SK-N-SH (cell line): ENCODE measurements around the gene CKB. TPM values are rescaled to one million over a fixed set of nuclear protein-coding genes. Genes with fewer than 3 reads are reported as not detected.

ENCODE experiments used
- CTCF ChIA-PET: fragments of 300-600, 350-600 bp; formaldehyde crosslinking; extraction: SDS; loops from one replicate; lab custom pipeline; 2021; lab: Yijun Ruan, JAX
- POLR2A ChIA-PET: fragments of 350-600 bp; sonication (Branson Sonifier 250); formaldehyde crosslinking; extraction: SDS; loops from one replicate; lab custom pipeline; 2020; ENCODE audit warnings: antibody characterized with exemption, inconsistent platforms; lab: Yijun Ruan, JAX
- DNase-seq: peaks from one replicate; pipeline ENCODE4 v3.0.0; 2012
- H2AFZ ChIP-seq: fragments of 200-600 bp; sonication (generic); 2 replicates; pipeline ENCODE4 v1.8.1; 2016; ENCODE audit warnings: antibody characterized with exemption, mild to moderate bottlenecking, low read depth
- H3F3A ChIP-seq: fragments of 200-600 bp; sonication (generic); replicated peaks from 2 replicates; pipeline ENCODE3; 2016; ENCODE audit warnings: antibody characterized with exemption, mild to moderate bottlenecking; ENCODE audit not compliant: insufficient read depth
- H3K27ac ChIP-seq, 2 experiments: fragments of 200-500 bp in 1 of 2; fragments of 200-600 bp in 1 of 2; sonication (Bioruptor generic) in 1 of 2; sonication (generic), shearing (Covaris generic) in 1 of 2; 2 replicates each; pipeline versions ENCODE4 v1.5.1 to v1.6.1; 2014 to 2016; ENCODE audit warnings: low read depth in 2 of 2, inconsistent platforms in 1 of 2, low read length in 1 of 2, mild to moderate bottlenecking in 1 of 2, mixed read lengths in 1 of 2
- H3K27me3 ChIP-seq: fragments of 200-600 bp; sonication (generic), shearing (Covaris generic); 2 replicates; pipeline ENCODE4 v1.6.1; 2016; ENCODE audit warnings: mixed run types; ENCODE audit not compliant: insufficient read depth
- H3K36me3 ChIP-seq, 2 experiments: fragments of 200-500 bp in 1 of 2; fragments of 200-600 bp in 1 of 2; sonication (Bioruptor generic) in 1 of 2; sonication (generic) in 1 of 2; replicated peaks in 1 of 2; 2 replicates each; pipeline versions ENCODE3 to v1.5.1; 2014 to 2016; ENCODE audit warnings: low read length in 1 of 2, mild to moderate bottlenecking in 1 of 2; ENCODE audit not compliant: insufficient read depth in 2 of 2, control insufficient read depth in 1 of 2
- H3K4me1 ChIP-seq, 2 experiments: fragments of 200-500 bp in 1 of 2; fragments of 200-600 bp in 1 of 2; sonication (Bioruptor generic) in 1 of 2; sonication (generic), shearing (Covaris generic) in 1 of 2; 2 replicates each; pipeline versions ENCODE4 v1.5.1 to v1.6.1; 2014 to 2016; ENCODE audit warnings: low read depth in 1 of 2, low read length in 1 of 2, mixed run types in 1 of 2; ENCODE audit not compliant: insufficient read depth in 2 of 2, control insufficient read depth in 1 of 2
- H3K4me2 ChIP-seq: fragments of 200-600 bp; sonication (generic), shearing (Covaris generic); 2 replicates; pipeline ENCODE4 v1.6.1; 2017; ENCODE audit warnings: mixed run types
- H3K4me3 ChIP-seq, 2 experiments: fragments of 200-500 bp in 1 of 2; fragments of 200-600 bp in 1 of 2; sonication (Bioruptor generic) in 1 of 2; sonication (generic), shearing (Covaris generic) in 1 of 2; 2 replicates each; pipeline versions ENCODE4 v1.5.1 to v1.8.1; 2014 to 2016; ENCODE audit warnings: low read depth in 2 of 2, inconsistent platforms in 1 of 2, low read length in 1 of 2, mild to moderate bottlenecking in 1 of 2, mixed read lengths in 1 of 2, moderate library complexity in 1 of 2
- H3K79me2 ChIP-seq: fragments of 200-600 bp; sonication (generic); 2 replicates; pipeline ENCODE4 v1.8.1; 2017; ENCODE audit warnings: mild to moderate bottlenecking; ENCODE audit not compliant: insufficient read depth
- H3K9ac ChIP-seq: fragments of 200-600 bp; sonication (generic); 2 replicates; pipeline ENCODE4 v1.6.1; 2017; ENCODE audit warnings: mixed run types
- H3K9me2 ChIP-seq: fragments of 200-600 bp; sonication (generic); 2 replicates; pipeline ENCODE4 v1.6.1; 2017; ENCODE audit warnings: mixed run types
- H3K9me3 ChIP-seq: fragments of 200-600 bp; sonication (generic); 2 replicates; pipeline ENCODE4 v1.6.1; 2017; ENCODE audit warnings: mixed run types, mild to moderate bottlenecking, moderate library complexity
- H4K20me1 ChIP-seq: fragments of 200-600 bp; sonication (generic); 2 replicates; pipeline ENCODE4 v1.6.1; 2017; ENCODE audit warnings: mild to moderate bottlenecking, mixed run types; ENCODE audit not compliant: insufficient read depth
- ELF1 ChIP-seq: IDR thresholded peaks from 2 replicates; pipeline ENCODE4 v1.4.0; 2012
- FOXM1 ChIP-seq: IDR thresholded peaks from 2 replicates; pipeline ENCODE4 v1.4.0; 2012; ENCODE audit warnings: low read depth, mild to moderate bottlenecking
- GABPA ChIP-seq: IDR thresholded peaks from 2 replicates; pipeline ENCODE4 v1.4.0; 2012; ENCODE audit warnings: low read depth, mild to moderate bottlenecking
- GATA2 ChIP-seq: sonication (generic); formaldehyde crosslinking; IDR thresholded peaks from 2 replicates; pipeline ENCODE4 v1.5.0; 2020; ENCODE audit warnings: mild to moderate bottlenecking, missing genetic modification reagents
- MXI1 ChIP-seq: IDR thresholded peaks from 2 replicates; pipeline ENCODE4 v1.6.1; 2012; ENCODE audit warnings: mild to moderate bottlenecking, low read depth, low read length, improper control_type of control experiment
- RAD21 ChIP-seq: IDR thresholded peaks from 2 replicates; pipeline ENCODE4 v1.6.1; 2012; ENCODE audit warnings: mild to moderate bottlenecking, low read length
- RCOR1 ChIP-seq: fragments of 150-350 bp; IDR thresholded peaks from 2 replicates; pipeline ENCODE4 v1.6.1; 2017; ENCODE audit warnings: antibody characterized with exemption, low read length
- RFX5 ChIP-seq: IDR thresholded peaks from 2 replicates; pipeline ENCODE4 v1.6.1; 2012; ENCODE audit warnings: mild to moderate bottlenecking, improper control_type of control experiment, low read length
- RXRA ChIP-seq: IDR thresholded peaks from 2 replicates; pipeline ENCODE4 v1.4.0; 2012; ENCODE audit warnings: low read depth, mild to moderate bottlenecking, borderline replicate concordance
- TAF1 ChIP-seq: IDR thresholded peaks from 2 replicates; pipeline ENCODE4 v1.6.1; 2012; ENCODE audit warnings: low read depth, mild to moderate bottlenecking, low read length, moderate library complexity, borderline replicate concordance
- TEAD4 ChIP-seq: IDR thresholded peaks from 2 replicates; pipeline ENCODE4 v1.4.0; 2012; ENCODE audit warnings: mild to moderate bottlenecking, borderline replicate concordance; ENCODE audit not compliant: insufficient read depth
- USF2 ChIP-seq: fragments of 150-350 bp; IDR thresholded peaks from 2 replicates; pipeline ENCODE4 v1.6.1; 2017; ENCODE audit warnings: antibody characterized with exemption, low read length, low read depth, borderline replicate concordance
- YY1 ChIP-seq: IDR thresholded peaks from 2 replicates; pipeline ENCODE4 v1.4.0; 2012; ENCODE audit warnings: low read depth, mild to moderate bottlenecking
- WGBS: methylation state at CpG from one replicate; pipeline ENCODE4 v1.1.6; 2017; ENCODE audit warnings: low lambda C conversion rate; 5-methylcytosine and 5-hydroxymethylcytosine counted together
- polyA plus RNA-seq, 3 experiments: library from polyadenylated mRNA; depleted of rRNA; stranded (reverse); fragments of >200 nt; gene quantifications; 2 replicates each; pipeline ENCODE4 v1.2.3, GENCODE V29; 2012
- TF ChIP-seq, protein P1 (sequence below): IDR thresholded peaks from 2 replicates; pipeline ENCODE4 v1.4.0; 2012; ENCODE audit warnings: low read depth
- TF ChIP-seq, protein P2 (sequence below): IDR thresholded peaks from 2 replicates; pipeline ENCODE4 v1.6.1; 2012; ENCODE audit warnings: mild to moderate bottlenecking, low read depth, low read length, moderate library complexity
- TF ChIP-seq, protein P3 (sequence below): fragments of 150-350 bp; IDR thresholded peaks from 2 replicates; pipeline ENCODE4 v1.6.1; 2016; ENCODE audit warnings: mild to moderate bottlenecking, low read depth, low read length
- TF ChIP-seq, protein P4 (sequence below): IDR thresholded peaks from 2 replicates; pipeline ENCODE4 v1.4.0; 2012; ENCODE audit warnings: low read depth, borderline replicate concordance

CKB gene
- polyA plus RNA-seq, 1 of the 3 experiments (the other 2 are of a cell fraction), result 53.0 TPM

- H4K20me1 ChIP-seq, result peaks cover 9% of the 10 kb centered on the region; the same call in 1 of the 2 replicates
- 62% methylated on average over 5 of the region's 7 CpGs for WGBS
- no peak overlapping the region for H3K9ac ChIP-seq
- H3K79me2 ChIP-seq, result peaks cover 36% of the 10 kb centered on the region
- ChIA-PET CTCF (interaction anchor here (1.4 to 8.5 kb wide), 4 partner anchors 12 to 30 kb away, joined by 3 to 52 read pairs (median 12); no protein-coding TSS in a partner anchor), POLR2A (interaction anchor here (0.7 to 1.4 kb wide), 2 partner anchors 8 to 11 kb away, joined by 3 to 4 read pairs; partner anchors contain the start of gene CKB)
- no peak for DNase-seq
- no peak overlapping the region for H2AFZ ChIP-seq
- H3K4me2 ChIP-seq, result peak overlapping the region; percentile 99
- peaks cover 9 to 25% of the 10 kb centered on the region in 2 experiments; a peak in 1 of 4 replicates for H3K4me1 ChIP-seq
- H3K4me3 ChIP-seq, result peak overlapping the region; percentile 94 to 99
- H3F3A ChIP-seq, result peaks cover 3% of the 10 kb centered on the region
- TF ChIP-seq, protein P1, sequence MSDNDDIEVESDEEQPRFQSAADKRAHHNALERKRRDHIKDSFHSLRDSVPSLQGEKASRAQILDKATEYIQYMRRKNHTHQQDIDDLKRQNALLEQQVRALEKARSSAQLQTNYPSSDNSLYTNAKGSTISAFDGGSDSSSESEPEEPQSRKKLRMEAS, result no peak
- TF ChIP-seq RCOR1, result no peak
- TF ChIP-seq, protein P2, sequence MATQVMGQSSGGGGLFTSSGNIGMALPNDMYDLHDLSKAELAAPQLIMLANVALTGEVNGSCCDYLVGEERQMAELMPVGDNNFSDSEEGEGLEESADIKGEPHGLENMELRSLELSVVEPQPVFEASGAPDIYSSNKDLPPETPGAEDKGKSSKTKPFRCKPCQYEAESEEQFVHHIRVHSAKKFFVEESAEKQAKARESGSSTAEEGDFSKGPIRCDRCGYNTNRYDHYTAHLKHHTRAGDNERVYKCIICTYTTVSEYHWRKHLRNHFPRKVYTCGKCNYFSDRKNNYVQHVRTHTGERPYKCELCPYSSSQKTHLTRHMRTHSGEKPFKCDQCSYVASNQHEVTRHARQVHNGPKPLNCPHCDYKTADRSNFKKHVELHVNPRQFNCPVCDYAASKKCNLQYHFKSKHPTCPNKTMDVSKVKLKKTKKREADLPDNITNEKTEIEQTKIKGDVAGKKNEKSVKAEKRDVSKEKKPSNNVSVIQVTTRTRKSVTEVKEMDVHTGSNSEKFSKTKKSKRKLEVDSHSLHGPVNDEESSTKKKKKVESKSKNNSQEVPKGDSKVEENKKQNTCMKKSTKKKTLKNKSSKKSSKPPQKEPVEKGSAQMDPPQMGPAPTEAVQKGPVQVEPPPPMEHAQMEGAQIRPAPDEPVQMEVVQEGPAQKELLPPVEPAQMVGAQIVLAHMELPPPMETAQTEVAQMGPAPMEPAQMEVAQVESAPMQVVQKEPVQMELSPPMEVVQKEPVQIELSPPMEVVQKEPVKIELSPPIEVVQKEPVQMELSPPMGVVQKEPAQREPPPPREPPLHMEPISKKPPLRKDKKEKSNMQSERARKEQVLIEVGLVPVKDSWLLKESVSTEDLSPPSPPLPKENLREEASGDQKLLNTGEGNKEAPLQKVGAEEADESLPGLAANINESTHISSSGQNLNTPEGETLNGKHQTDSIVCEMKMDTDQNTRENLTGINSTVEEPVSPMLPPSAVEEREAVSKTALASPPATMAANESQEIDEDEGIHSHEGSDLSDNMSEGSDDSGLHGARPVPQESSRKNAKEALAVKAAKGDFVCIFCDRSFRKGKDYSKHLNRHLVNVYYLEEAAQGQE, result peak; percentile 94
- TF ChIP-seq GATA2 (CRISPR knock-in tag), result no peak
- TF ChIP-seq TEAD4, result no peak
- no peak for TF ChIP-seq FOXM1
- H3K36me3 ChIP-seq, result peaks cover 0 to 29% of the 10 kb centered on the region in 2 experiments
- H3K9me3 ChIP-seq, result no peaks in the 10 kb centered on the region
- no peaks in the 10 kb centered on the region for H3K9me2 ChIP-seq
- no peak overlapping the region for H3K27ac ChIP-seq
- H3K27me3 ChIP-seq, result no peaks in the 10 kb centered on the region
Measured at GRCh38 chr14:103530390-103530789, 7.8 kb upstream of the CKB start.

- H3K4me1 ChIP-seq, result peaks cover 9 to 25% of the 10 kb centered on the region in 2 experiments; a peak in 1 of 4 replicates
- H3K9me3 ChIP-seq, result no peaks in the 10 kb centered on the region
- 16% methylated on average over 14 of the region's 42 CpGs for WGBS
- POLR2A ChIA-PET, result interaction anchor here (1.6 kb wide), 1 partner anchor 14 kb away, joined by 6 read pairs; no protein-coding TSS in a partner anchor
- peak overlapping the region; percentile 99 for H3K4me2 ChIP-seq
- no peak for DNase-seq
- CTCF ChIA-PET, result interaction anchor here (0.8 to 8.5 kb wide), 6 partner anchors 9 to 29 kb away, joined by 3 to 52 read pairs (median 12); no protein-coding TSS in a partner anchor
- H2AFZ ChIP-seq, result peak overlapping the region; percentile 59; the same call in 1 of the 2 replicates
- peak overlapping the region; percentile 89 for H3K9ac ChIP-seq
- H4K20me1 ChIP-seq, result peaks cover 9% of the 10 kb centered on the region; the same call in 1 of the 2 replicates
- no peaks in the 10 kb centered on the region for H3K27me3 ChIP-seq
- peaks cover 3% of the 10 kb centered on the region for H3F3A ChIP-seq
- H3K79me2 ChIP-seq, result peaks cover 36% of the 10 kb centered on the region
- H3K4me3 ChIP-seq, result peak overlapping the region; percentile 94 to 99
- H3K27ac ChIP-seq, result peak overlapping the region in 1 of 2 experiments; percentile 40; a peak in 2 of 4 replicates
- H3K9me2 ChIP-seq, result no peaks in the 10 kb centered on the region
- H3K36me3 ChIP-seq, result peaks cover 0 to 24% of the 10 kb centered on the region in 2 experiments
- TF ChIP-seq GABPA (no peak), RFX5 (no peak), TAF1 (no peak), USF2 (no peak), YY1 (no peak), MXI1 (no peak), RXRA (no peak), ELF1 (no peak), RAD21 (no peak), FOXM1 (no peak)
- TF ChIP-seq, protein P3, sequence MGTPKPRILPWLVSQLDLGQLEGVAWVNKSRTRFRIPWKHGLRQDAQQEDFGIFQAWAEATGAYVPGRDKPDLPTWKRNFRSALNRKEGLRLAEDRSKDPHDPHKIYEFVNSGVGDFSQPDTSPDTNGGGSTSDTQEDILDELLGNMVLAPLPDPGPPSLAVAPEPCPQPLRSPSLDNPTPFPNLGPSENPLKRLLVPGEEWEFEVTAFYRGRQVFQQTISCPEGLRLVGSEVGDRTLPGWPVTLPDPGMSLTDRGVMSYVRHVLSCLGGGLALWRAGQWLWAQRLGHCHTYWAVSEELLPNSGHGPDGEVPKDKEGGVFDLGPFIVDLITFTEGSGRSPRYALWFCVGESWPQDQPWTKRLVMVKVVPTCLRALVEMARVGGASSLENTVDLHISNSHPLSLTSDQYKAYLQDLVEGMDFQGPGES, result no peak
- TF ChIP-seq, protein P4, sequence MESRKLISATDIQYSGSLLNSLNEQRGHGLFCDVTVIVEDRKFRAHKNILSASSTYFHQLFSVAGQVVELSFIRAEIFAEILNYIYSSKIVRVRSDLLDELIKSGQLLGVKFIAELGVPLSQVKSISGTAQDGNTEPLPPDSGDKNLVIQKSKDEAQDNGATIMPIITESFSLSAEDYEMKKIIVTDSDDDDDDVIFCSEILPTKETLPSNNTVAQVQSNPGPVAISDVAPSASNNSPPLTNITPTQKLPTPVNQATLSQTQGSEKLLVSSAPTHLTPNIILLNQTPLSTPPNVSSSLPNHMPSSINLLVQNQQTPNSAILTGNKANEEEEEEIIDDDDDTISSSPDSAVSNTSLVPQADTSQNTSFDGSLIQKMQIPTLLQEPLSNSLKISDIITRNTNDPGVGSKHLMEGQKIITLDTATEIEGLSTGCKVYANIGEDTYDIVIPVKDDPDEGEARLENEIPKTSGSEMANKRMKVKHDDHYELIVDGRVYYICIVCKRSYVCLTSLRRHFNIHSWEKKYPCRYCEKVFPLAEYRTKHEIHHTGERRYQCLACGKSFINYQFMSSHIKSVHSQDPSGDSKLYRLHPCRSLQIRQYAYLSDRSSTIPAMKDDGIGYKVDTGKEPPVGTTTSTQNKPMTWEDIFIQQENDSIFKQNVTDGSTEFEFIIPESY, result no peak
Measured at GRCh38 chr14:103529383-103530365, 7.0 kb upstream of the CKB start.
